Measurements from ENCODE around the gene CD96. TPM values are rescaled to one million over a fixed set of nuclear protein-coding genes. Genes with fewer than 3 reads are reported as not detected.

Gene CD96
- total and polyA plus RNA-seq, 2 experiments from 2014 or later, result 0.60 to 2.0 TPM

GRCh38 chr3:111539351-111540331 is 2.4 kb upstream of the CD96 start:
- Histone ChIP-seq H3K9me2 (replicated peaks; ENCODE audit: insufficient read depth) (no peaks in the 10 kb centered on the region), H3K4me3 (peak overlapping the region; percentile 1), H3K4me2 (peak overlapping the region; percentile 67), H3K4me1 (ENCODE audit: insufficient read depth) (peaks cover 20% of the 10 kb centered on the region), H3K79me2 (no peaks in the 10 kb centered on the region), H3K9me3 (ENCODE audit: low read depth) (no peaks in the 10 kb centered on the region), H2AFZ (peak overlapping the region; percentile 34), H3K27ac (peak overlapping the region; percentile 41), H3K27me3 (no peaks in the 10 kb centered on the region), H3K36me3 (replicated peaks; ENCODE audit: insufficient read depth, low read depth) (no peaks in the 10 kb centered on the region), H4K20me1 (ENCODE audit: insufficient read depth, poor library complexity, severe bottlenecking) (no peaks in the 10 kb centered on the region)
- peak; percentile 84 for DNase-seq (ENCODE audit: low spot score)
- TF ChIP-seq, protein P1, sequence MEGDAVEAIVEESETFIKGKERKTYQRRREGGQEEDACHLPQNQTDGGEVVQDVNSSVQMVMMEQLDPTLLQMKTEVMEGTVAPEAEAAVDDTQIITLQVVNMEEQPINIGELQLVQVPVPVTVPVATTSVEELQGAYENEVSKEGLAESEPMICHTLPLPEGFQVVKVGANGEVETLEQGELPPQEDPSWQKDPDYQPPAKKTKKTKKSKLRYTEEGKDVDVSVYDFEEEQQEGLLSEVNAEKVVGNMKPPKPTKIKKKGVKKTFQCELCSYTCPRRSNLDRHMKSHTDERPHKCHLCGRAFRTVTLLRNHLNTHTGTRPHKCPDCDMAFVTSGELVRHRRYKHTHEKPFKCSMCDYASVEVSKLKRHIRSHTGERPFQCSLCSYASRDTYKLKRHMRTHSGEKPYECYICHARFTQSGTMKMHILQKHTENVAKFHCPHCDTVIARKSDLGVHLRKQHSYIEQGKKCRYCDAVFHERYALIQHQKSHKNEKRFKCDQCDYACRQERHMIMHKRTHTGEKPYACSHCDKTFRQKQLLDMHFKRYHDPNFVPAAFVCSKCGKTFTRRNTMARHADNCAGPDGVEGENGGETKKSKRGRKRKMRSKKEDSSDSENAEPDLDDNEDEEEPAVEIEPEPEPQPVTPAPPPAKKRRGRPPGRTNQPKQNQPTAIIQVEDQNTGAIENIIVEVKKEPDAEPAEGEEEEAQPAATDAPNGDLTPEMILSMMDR (IDR thresholded peaks at IDR 0.05; ENCODE audit: poor library complexity), result peak; percentile 87
- TF ChIP-seq EZH2phosphoT487 (IDR thresholded peaks at IDR 0.05; ENCODE audit: low read depth, severe bottlenecking, unreplicated experiment), result no peak
- WGBS (ENCODE audit: low lambda C conversion rate, missing lambda C conversion rate), result 33% methylated on average over 10 of the region's 10 CpGs

GRCh38 chr3:111541391-111541790 is 606 bp upstream of the CD96 start:
- WGBS (ENCODE audit: low lambda C conversion rate, missing lambda C conversion rate), result 70% methylated on average over 3 of the region's 3 CpGs
- H2AFZ ChIP-seq, result no peak overlapping the region
- no peak for DNase-seq (ENCODE audit: low spot score)
- H4K20me1 ChIP-seq (ENCODE audit: insufficient read depth, poor library complexity, severe bottlenecking), result no peaks in the 10 kb centered on the region
- no peaks in the 10 kb centered on the region for H3K36me3 ChIP-seq (replicated peaks; ENCODE audit: insufficient read depth, low read depth)
- no peaks in the 10 kb centered on the region for H3K27me3 ChIP-seq
- H3K79me2 ChIP-seq, result no peaks in the 10 kb centered on the region
- H3K4me2 ChIP-seq, result no peak overlapping the region
- H3K4me1 ChIP-seq (ENCODE audit: insufficient read depth), result peaks cover 20% of the 10 kb centered on the region
- H3K4me3 ChIP-seq, result no peak overlapping the region
- TF ChIP-seq EZH2 (IDR thresholded peaks at IDR 0.05; ENCODE audit: borderline replicate concordance), result no peak
- TF ChIP-seq, protein P1 (IDR thresholded peaks at IDR 0.05; ENCODE audit: poor library complexity), result no peak
- TF ChIP-seq EZH2phosphoT487 (IDR thresholded peaks at IDR 0.05; ENCODE audit: low read depth, severe bottlenecking, unreplicated experiment), result no peak
- no peak overlapping the region for H3K27ac ChIP-seq
- H3K9me3 ChIP-seq (ENCODE audit: low read depth), result no peaks in the 10 kb centered on the region
- no peaks in the 10 kb centered on the region for H3K9me2 ChIP-seq (replicated peaks; ENCODE audit: insufficient read depth)

DNA sequence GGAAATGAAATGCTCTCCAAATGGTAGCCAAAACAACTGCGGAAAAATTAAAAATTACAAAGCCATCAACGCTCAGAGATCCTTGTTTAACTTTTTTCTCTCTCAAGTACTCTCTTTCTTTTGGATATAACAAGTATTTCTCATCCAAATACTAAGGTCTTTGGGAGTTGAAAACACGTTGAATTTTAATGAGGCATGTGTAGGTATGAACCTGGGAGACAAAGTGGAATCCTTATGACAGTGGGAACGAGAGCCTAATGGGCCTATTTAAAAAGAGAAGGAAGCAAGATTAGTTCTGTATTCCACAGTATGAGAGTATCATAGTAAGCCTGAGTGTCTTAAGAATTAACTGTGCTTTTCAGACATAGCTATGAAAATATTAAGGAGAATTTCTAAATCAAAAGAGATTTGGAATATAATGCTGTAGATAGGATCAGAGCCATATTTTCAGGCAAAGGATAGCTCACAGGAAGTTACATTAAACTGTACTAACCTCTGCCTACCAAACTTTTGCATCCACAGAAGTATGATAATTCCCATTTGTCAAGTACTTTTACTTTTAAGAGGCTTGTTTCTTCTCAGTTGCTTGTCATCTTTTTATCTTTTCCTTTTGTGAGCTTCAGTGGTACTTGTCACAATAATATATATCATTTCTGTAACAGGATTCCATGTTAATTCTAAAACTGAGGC is 759 bp downstream of the CD96 start:
- no peak overlapping the region for H3K4me2 ChIP-seq
- no peaks in the 10 kb centered on the region for H3K79me2 ChIP-seq
- DNase-seq (ENCODE audit: low spot score), result no peak
- no peaks in the 10 kb centered on the region for H3K36me3 ChIP-seq (replicated peaks; ENCODE audit: insufficient read depth, low read depth)
- WGBS (ENCODE audit: low lambda C conversion rate, missing lambda C conversion rate), result 90% methylated on average over 4 of the region's 4 CpGs
- no peak for TF ChIP-seq EZH2 (IDR thresholded peaks at IDR 0.05; ENCODE audit: borderline replicate concordance)
- TF ChIP-seq, protein P1 (IDR thresholded peaks at IDR 0.05; ENCODE audit: poor library complexity), result no peak
- TF ChIP-seq EZH2phosphoT487 (IDR thresholded peaks at IDR 0.05; ENCODE audit: low read depth, severe bottlenecking, unreplicated experiment), result no peak
- H3K27ac ChIP-seq, result peak overlapping the region; percentile 10
- H3K9me2 ChIP-seq (replicated peaks; ENCODE audit: insufficient read depth), result no peaks in the 10 kb centered on the region
- no peaks in the 10 kb centered on the region for H3K9me3 ChIP-seq (ENCODE audit: low read depth)
- no peak overlapping the region for H2AFZ ChIP-seq
- H3K4me1 ChIP-seq (ENCODE audit: insufficient read depth), result peaks cover 20% of the 10 kb centered on the region
- H4K20me1 ChIP-seq (ENCODE audit: insufficient read depth, poor library complexity, severe bottlenecking), result no peaks in the 10 kb centered on the region
- H3K27me3 ChIP-seq, result no peaks in the 10 kb centered on the region
- H3K4me3 ChIP-seq, result no peak overlapping the region

Measured in hepatocyte (in vitro differentiated cells).